Brain microvascular endothelial cell (primary cell): Measurements from ENCODE around the gene GDA.

ENCODE experiments used
- DNase-seq: peaks from one replicate; pipeline ENCODE4 v3.0.0-alpha.2; 2020
- H3K27ac ChIP-seq: fragments of 250-450 bp; sonication (Bioruptor Pico); 2 replicates; pipeline ENCODE4 v1.5.1; 2020; ENCODE audit warnings: mild to moderate bottlenecking, moderate library complexity
- H3K27me3 ChIP-seq: fragments of 250-450 bp; sonication (Bioruptor Pico); replicated peaks from 2 replicates; pipeline ENCODE4 v1.5.1; 2020; ENCODE audit warnings: mild to moderate bottlenecking
- H3K36me3 ChIP-seq: fragments of 250-450 bp; sonication (Bioruptor Pico); replicated peaks from 2 replicates; pipeline ENCODE4 v1.5.1; 2020; ENCODE audit warnings: mild to moderate bottlenecking
- H3K4me3 ChIP-seq: 2 replicates; pipeline ENCODE4 v1.5.1; 2011; ENCODE audit warnings: low read depth, mild to moderate bottlenecking, control low read depth, low read length, moderate library complexity
- in situ Hi-C: cut with HindIII; loops from 2 replicates; pipeline ENCODE4 v1.10.0; 2017; ENCODE audit warnings: low sequenced_read_pairs, low pct_ligation_motif_present
- TF ChIP-seq, protein P1 (sequence below): IDR thresholded peaks from 2 replicates; pipeline ENCODE4 v1.5.1; 2011; ENCODE audit warnings: low read depth, mild to moderate bottlenecking, moderate library complexity, low read length, control low read depth, inconsistent platforms; ENCODE audit errors: missing control alignments

GDA gene

DNA sequence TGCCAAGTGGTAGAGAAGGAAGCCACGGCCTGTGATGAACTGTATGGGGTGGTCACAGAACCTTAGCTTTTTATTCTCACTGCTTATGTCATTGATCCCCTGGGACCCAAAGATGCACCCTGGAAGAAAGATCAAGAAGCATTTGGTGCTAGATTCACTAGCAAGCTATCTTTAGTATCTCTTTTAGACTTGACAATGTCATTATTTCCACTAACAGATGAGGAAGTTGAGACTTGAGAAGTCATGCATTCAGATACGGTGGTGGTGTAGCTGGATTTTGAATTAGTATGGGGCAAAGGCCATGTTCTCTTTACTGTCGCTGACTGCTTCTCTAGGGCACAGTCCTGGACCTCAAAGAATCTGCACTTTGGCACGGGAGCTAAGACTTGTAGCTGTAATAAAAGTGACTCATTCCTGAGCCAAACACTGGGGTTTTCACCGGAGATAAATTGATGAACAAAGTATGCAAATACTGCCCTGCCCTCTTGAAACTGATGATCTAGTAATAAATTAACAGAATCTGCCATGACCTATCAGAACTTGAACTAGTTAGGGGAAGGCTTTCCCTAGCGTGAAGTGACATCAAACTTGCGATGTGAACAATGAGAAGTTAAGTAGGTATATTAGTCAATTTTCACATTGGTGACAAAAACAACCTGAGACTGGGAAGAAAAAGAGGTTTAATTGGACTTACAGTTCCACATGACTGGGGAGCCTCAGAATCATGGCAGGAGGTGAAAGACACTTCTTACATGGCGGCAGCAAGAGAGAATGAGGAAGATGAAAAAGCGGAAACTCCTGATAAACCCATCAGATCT, 5.4 kb downstream of the GDA start:
- in situ Hi-C loops, result no loop called here
- Histone ChIP-seq H3K27ac (no peak overlapping the region), H3K27me3 (peaks cover 2% of the 10 kb centered on the region), H3K4me3 (no peak overlapping the region), H3K36me3 (no peaks in the 10 kb centered on the region)
- TF ChIP-seq, protein P1, sequence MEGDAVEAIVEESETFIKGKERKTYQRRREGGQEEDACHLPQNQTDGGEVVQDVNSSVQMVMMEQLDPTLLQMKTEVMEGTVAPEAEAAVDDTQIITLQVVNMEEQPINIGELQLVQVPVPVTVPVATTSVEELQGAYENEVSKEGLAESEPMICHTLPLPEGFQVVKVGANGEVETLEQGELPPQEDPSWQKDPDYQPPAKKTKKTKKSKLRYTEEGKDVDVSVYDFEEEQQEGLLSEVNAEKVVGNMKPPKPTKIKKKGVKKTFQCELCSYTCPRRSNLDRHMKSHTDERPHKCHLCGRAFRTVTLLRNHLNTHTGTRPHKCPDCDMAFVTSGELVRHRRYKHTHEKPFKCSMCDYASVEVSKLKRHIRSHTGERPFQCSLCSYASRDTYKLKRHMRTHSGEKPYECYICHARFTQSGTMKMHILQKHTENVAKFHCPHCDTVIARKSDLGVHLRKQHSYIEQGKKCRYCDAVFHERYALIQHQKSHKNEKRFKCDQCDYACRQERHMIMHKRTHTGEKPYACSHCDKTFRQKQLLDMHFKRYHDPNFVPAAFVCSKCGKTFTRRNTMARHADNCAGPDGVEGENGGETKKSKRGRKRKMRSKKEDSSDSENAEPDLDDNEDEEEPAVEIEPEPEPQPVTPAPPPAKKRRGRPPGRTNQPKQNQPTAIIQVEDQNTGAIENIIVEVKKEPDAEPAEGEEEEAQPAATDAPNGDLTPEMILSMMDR, result no peak
- DNase-seq, result no peak

DNA sequence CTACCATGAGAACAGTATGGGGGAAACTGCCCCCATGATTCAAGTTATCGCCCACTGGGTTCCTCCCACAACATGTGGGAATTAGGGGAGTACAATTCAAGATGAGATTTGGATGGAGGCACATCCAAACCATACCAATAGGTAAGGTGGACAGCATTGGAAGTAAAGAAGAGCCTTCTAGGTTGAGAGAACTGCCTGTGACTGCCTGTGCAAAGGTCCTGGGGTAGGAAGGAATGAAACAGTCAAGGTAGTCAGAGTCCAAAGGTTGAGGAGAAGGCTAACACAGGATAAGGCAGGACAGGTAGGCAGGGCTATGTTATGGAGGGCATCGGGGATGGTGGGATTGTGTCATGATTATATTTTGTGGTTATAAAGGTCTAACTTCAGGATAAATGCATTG, 6.1 kb downstream of the GDA start:
- Histone ChIP-seq H3K4me3 (no peak overlapping the region), H3K36me3 (no peaks in the 10 kb centered on the region), H3K27ac (no peak overlapping the region), H3K27me3 (no peaks in the 10 kb centered on the region)
- no peak for DNase-seq
- TF ChIP-seq, protein P1, result no peak
- in situ Hi-C loops, result no loop called here

DNA sequence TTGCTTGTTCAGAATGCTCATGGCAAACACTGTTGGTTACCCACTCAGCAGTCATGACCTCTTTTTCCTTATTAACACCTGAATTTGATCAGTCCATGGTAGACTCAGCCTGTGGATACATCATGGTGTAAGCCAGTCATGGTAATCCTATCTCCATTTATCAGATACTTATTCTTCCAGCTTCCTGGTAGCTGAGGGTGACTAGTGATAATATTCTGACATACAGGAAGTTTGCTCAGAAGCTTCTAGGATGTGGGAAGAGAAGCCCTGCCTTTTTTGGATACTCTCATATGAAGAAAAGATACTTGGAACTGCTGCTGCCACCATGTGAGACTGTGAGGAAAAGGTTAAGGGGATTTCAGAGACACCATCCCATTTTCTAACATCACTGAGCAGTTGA, 7.3 kb downstream of the GDA start:
- TF ChIP-seq, protein P1, result no peak
- DNase-seq, result no peak
- in situ Hi-C loops, result no loop called here
- H3K36me3 ChIP-seq, result no peaks in the 10 kb centered on the region
- no peaks in the 10 kb centered on the region for H3K27me3 ChIP-seq
- H3K4me3 ChIP-seq, result no peak overlapping the region
- H3K27ac ChIP-seq, result no peak overlapping the region

GRCh38 chr9:72158680-72159079, 9.4 kb downstream of the GDA start:
- Histone ChIP-seq H3K27me3 (no peaks in the 10 kb centered on the region), H3K36me3 (no peaks in the 10 kb centered on the region), H3K4me3 (no peak overlapping the region), H3K27ac (no peak overlapping the region)
- no peak for DNase-seq
- TF ChIP-seq, protein P1, result no peak
- in situ Hi-C loops, result no loop called here

DNA sequence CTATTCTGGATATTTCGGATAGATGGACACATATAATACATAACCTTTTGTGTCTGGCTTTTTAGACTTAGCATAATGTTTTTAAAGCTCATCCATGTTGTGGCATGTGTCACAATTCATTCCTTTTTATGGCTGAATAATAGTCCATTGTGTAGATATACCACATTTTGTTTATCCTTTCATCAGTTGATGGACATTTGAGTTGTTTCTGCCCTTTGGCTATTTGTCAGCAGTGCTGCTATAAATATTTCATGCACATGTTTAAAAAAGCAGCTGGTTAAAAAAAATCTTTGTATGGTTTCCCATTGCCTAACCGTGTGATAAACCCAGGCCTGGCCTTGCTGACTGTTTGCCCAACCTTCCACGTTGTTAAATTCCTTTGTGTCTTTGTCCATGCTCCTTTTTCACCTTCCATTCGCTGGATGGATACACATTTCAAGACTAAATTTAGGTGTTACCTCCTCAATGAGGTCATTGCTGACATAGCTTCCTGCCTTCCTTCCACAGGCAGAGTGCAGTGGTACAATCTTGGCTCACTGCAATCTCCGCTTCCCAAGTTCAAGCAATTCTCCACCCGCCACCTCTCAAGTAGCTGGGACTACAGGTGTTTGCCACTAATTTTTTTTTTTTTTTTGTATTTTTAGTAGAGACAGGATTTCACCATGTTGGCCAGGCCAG, 11.3 kb downstream of the GDA start:
- Histone ChIP-seq H3K27ac (no peak overlapping the region), H3K27me3 (no peaks in the 10 kb centered on the region), H3K36me3 (no peaks in the 10 kb centered on the region), H3K4me3 (no peak overlapping the region)
- TF ChIP-seq, protein P1, result no peak
- in situ Hi-C loops, result no loop called here
- no peak for DNase-seq
